H1 (cell line): ENCODE data around the gene EMC6. TPM values are rescaled to one million over a fixed set of nuclear protein-coding genes. Genes with fewer than 3 reads are reported as not detected.

Experiments used
- CTCF ChIA-PET: fragments of 300-600 bp; sonication (Branson Sonifier 250); formaldehyde crosslinking; loops from one replicate; lab custom pipeline; 2021; ENCODE audit not compliant: partially characterized antibody; lab: Charles Lee
- POLR2A ChIA-PET: fragments of 300-600 bp; sonication (Branson Sonifier 250); formaldehyde crosslinking; loops from one replicate; lab custom pipeline; 2021; ENCODE audit warnings: inconsistent platforms; ENCODE audit not compliant: partially characterized antibody; lab: Charles Lee
- DNase-seq, 2 experiments: peaks; one replicate each; pipeline versions ENCODE4 v3.0.0 to v3.0.0-alpha.2; 2010 to 2022; ENCODE audit warnings: low spot score in 2 of 2, low read depth in 1 of 2, mixed read lengths in 1 of 2
- FAIRE-seq: peaks from 2 replicates; lab custom pipeline; 2011; peaks lifted over from hg19 to GRCh38; lab: Jason Lieb, UNC
- H2AFZ ChIP-seq: 2 replicates; pipeline ENCODE4 v1.8.1; 2012; ENCODE audit warnings: low read length, inconsistent platforms
- H2AK5ac ChIP-seq: 2 replicates; pipeline ENCODE4 v1.6.1; 2013; ENCODE audit warnings: low read depth, low read length
- H2BK120ac ChIP-seq: replicated peaks from 2 replicates; pipeline ENCODE3; 2013; ENCODE audit warnings: low read depth, low read length, inconsistent platforms
- H2BK12ac ChIP-seq: 2 replicates; pipeline ENCODE4 v1.6.1; 2013; ENCODE audit warnings: low read depth, low read length
- H2BK15ac ChIP-seq: 2 replicates; pipeline ENCODE4 v1.6.1; 2013; ENCODE audit warnings: low read length
- H2BK20ac ChIP-seq: 2 replicates; pipeline ENCODE4 v1.6.1; 2013; ENCODE audit warnings: low read length
- H2BK5ac ChIP-seq: 2 replicates; pipeline ENCODE4 v1.6.1; 2013; ENCODE audit warnings: low read depth, low read length
- H3K14ac ChIP-seq: 2 replicates; pipeline ENCODE4 v1.6.1; 2013; ENCODE audit warnings: inconsistent platforms; ENCODE audit not compliant: insufficient read length
- H3K18ac ChIP-seq: 2 replicates; pipeline ENCODE4 v1.6.1; 2013; ENCODE audit warnings: low read length; ENCODE audit errors: extremely low read depth
- H3K23ac ChIP-seq: 2 replicates; pipeline ENCODE4 v1.6.1; 2013; ENCODE audit warnings: inconsistent platforms; ENCODE audit not compliant: insufficient read length
- H3K23me2 ChIP-seq: 2 replicates; pipeline ENCODE4 v1.6.1; 2013; ENCODE audit warnings: low read depth, low read length
- H3K27ac ChIP-seq: 2 replicates; pipeline ENCODE4 v1.6.1; 2011; ENCODE audit warnings: low read depth, low read length, inconsistent platforms
- H3K27me3 ChIP-seq, 4 experiments: replicated peaks in 1 of 4; 1 replicate in 1 of 4; 2 replicates in 3 of 4; pipeline versions ENCODE4 v1.6.1 to v1.8.1; 2011 to 2013; ENCODE audit warnings: low read length in 3 of 4, mild to moderate bottlenecking in 3 of 4, inconsistent platforms in 2 of 4, mixed read lengths in 2 of 4, moderate library complexity in 1 of 4; ENCODE audit not compliant: control insufficient read depth in 3 of 4, insufficient read depth in 3 of 4; ENCODE audit errors: extremely low read depth in 1 of 4
- H3K36me3 ChIP-seq, 4 experiments: 2 replicates each; pipeline versions ENCODE4 v1.6.1 to v1.8.1; 2011 to 2013; ENCODE audit warnings: mild to moderate bottlenecking in 4 of 4, low read length in 3 of 4, moderate library complexity in 2 of 4, control low read depth in 1 of 4, inconsistent platforms in 1 of 4; ENCODE audit not compliant: insufficient read depth in 4 of 4, control insufficient read depth in 2 of 4
- H3K4ac ChIP-seq: replicated peaks from 2 replicates; pipeline ENCODE3; 2013; ENCODE audit warnings: low read length, low read depth, mixed read lengths, inconsistent platforms; ENCODE audit not compliant: insufficient read length
- H3K4me1 ChIP-seq, 4 experiments: replicated peaks in 1 of 4; 1 replicate in 1 of 4; 2 replicates in 3 of 4; pipeline versions ENCODE4 v1.6.1 to v1.8.1; 2011 to 2013; ENCODE audit warnings: low read length in 3 of 4, inconsistent platforms in 2 of 4, mixed read lengths in 1 of 4; ENCODE audit not compliant: insufficient read depth in 4 of 4, control insufficient read depth in 3 of 4
- H3K4me2 ChIP-seq, 2 experiments: 2 replicates each; pipeline versions ENCODE4 v1.6.1 to v1.8.1; 2011 to 2013; ENCODE audit warnings: low read depth in 2 of 2, low read length in 2 of 2, control low read depth in 1 of 2, inconsistent platforms in 1 of 2, mild to moderate bottlenecking in 1 of 2; ENCODE audit not compliant: insufficient read depth in 1 of 2
- H3K4me3 ChIP-seq, 4 experiments: fragments of 200-600, 300-600 bp in 1 of 4; sonication (generic), shearing (Covaris generic), sonication (Bioruptor Twin) in 1 of 4; 2 replicates each; pipeline versions ENCODE4 v1.5.1 to v1.8.1; 2011 to 2016; ENCODE audit warnings: low read length in 4 of 4, low read depth in 3 of 4, control low read depth in 2 of 4, inconsistent platforms in 2 of 4, mild to moderate bottlenecking in 2 of 4, mixed read lengths in 1 of 4, moderate library complexity in 1 of 4; ENCODE audit not compliant: insufficient read depth in 2 of 4; ENCODE audit errors: extremely low read depth in 1 of 4
- H3K56ac ChIP-seq: replicated peaks from 2 replicates; pipeline ENCODE3; 2013; ENCODE audit warnings: low read depth, mild to moderate bottlenecking, mixed read lengths, low read length, inconsistent platforms; ENCODE audit not compliant: insufficient read length
- H3K79me1 ChIP-seq: 2 replicates; pipeline ENCODE4 v1.6.1; 2013; ENCODE audit warnings: low read depth, low read length, control low read depth
- H3K79me2 ChIP-seq, 2 experiments: 2 replicates each; pipeline versions ENCODE4 v1.6.1 to v1.8.1; 2012 to 2013; ENCODE audit warnings: low read length in 2 of 2, mild to moderate bottlenecking in 2 of 2, inconsistent platforms in 1 of 2; ENCODE audit not compliant: insufficient read depth in 2 of 2, control insufficient read depth in 1 of 2
- H3K9ac ChIP-seq, 4 experiments: replicated peaks in 1 of 4; 1 replicate in 1 of 4; 2 replicates in 3 of 4; pipeline versions ENCODE4 v1.6.1 to v1.8.1; 2011 to 2013; ENCODE audit warnings: low read depth in 3 of 4, low read length in 3 of 4, control low read depth in 2 of 4, mild to moderate bottlenecking in 2 of 4, moderate library complexity in 2 of 4, inconsistent platforms in 1 of 4; ENCODE audit errors: extremely low read depth in 1 of 4
- H3K9me3 ChIP-seq, 2 experiments: 2 replicates each; pipeline versions ENCODE4 v1.6.1 to v1.8.1; 2012 to 2013; ENCODE audit warnings: mild to moderate bottlenecking in 2 of 2, moderate library complexity in 2 of 2, control low read depth in 1 of 2, inconsistent platforms in 1 of 2, low read depth in 1 of 2, low read length in 1 of 2, mixed read lengths in 1 of 2; ENCODE audit not compliant: insufficient read depth in 2 of 2
- H4K20me1 ChIP-seq, 2 experiments: replicated peaks in 1 of 2; 2 replicates each; pipeline versions ENCODE3 to v1.8.1; 2011 to 2013; ENCODE audit warnings: inconsistent platforms in 2 of 2, low read length in 2 of 2, mild to moderate bottlenecking in 1 of 2; ENCODE audit not compliant: insufficient read depth in 2 of 2, control insufficient read depth in 1 of 2
- H4K5ac ChIP-seq: 2 replicates; pipeline ENCODE4 v1.6.1; 2013; ENCODE audit warnings: low read length, low read depth, mixed read lengths, inconsistent platforms; ENCODE audit not compliant: insufficient read length
- H4K8ac ChIP-seq: 2 replicates; pipeline ENCODE4 v1.8.0; 2013; ENCODE audit warnings: mild to moderate bottlenecking, moderate library complexity, low read length, inconsistent platforms; ENCODE audit not compliant: insufficient read depth; ENCODE audit errors: extremely low read depth
- H4K91ac ChIP-seq: replicated peaks from 2 replicates; pipeline ENCODE3; 2013; ENCODE audit warnings: low read length, mixed read lengths, inconsistent platforms; ENCODE audit not compliant: insufficient read length
- CBX5 ChIP-seq: fragments of 300-800, 300-1000 bp; sonication (generic); IDR thresholded peaks from 2 replicates; pipeline ENCODE4 v1.7.1; 2016; ENCODE audit warnings: antibody characterized with exemption, low read length, low read depth
- FOSL1 ChIP-seq: IDR thresholded peaks from 2 replicates; pipeline ENCODE4 v1.6.1; 2011; ENCODE audit warnings: mild to moderate bottlenecking, low read depth, low read length, moderate library complexity; ENCODE audit not compliant: insufficient read depth
- WGBS, 2 experiments: shearing (Covaris generic) in 1 of 2; methylation state at CpG; one replicate each; pipeline versions ENCODE4 v1.1.6 to v1.1.7; 2013 to 2015; ENCODE audit warnings: low lambda C conversion rate in 2 of 2, mixed read lengths in 2 of 2, inconsistent platforms in 1 of 2, low coverage in 1 of 2, missing lambda C conversion rate in 1 of 2; ENCODE audit not compliant: insufficient replicate concordance in 2 of 2, insufficient coverage in 1 of 2, insufficient read length in 1 of 2; ENCODE audit errors: extremely low coverage in 1 of 2, missing lambda C conversion rate in 1 of 2; 5-methylcytosine and 5-hydroxymethylcytosine counted together
- polyA plus RNA-seq, 7 experiments: library from polyadenylated mRNA; depleted of rRNA in 3 of 7; stranded (reverse) in 5 of 7; unstranded in 2 of 7; fragments of >200 nt in 5 of 7; fragments of 200-250 nt in 2 of 7; gene quantifications; 1 replicate in 5 of 7; 2 replicates in 1 of 7; 4 replicates in 1 of 7; pipeline versions ENCODE4 v1.2.1 to v1.2.3, GENCODE V29; 2011 to 2013; ENCODE audit warnings: missing spikeins in 2 of 7, mixed read lengths in 2 of 7
- total RNA-seq: library from RNA; stranded (reverse); fragmentation: NEBNext Ultra II Directional; extraction: Animal tissue kit (Norgen Biotek cat#: 25700); gene quantifications from 2 replicates; pipeline ENCODE4 v1.2.1, GENCODE V29; 2021

Gene EMC6
- total and polyA plus RNA-seq, 2 of the 8 experiments (the other 6 are each of a cell fraction or from before 2014, with no cell fraction given): 81.5 to 193 TPM

GRCh38 chr17:3688027-3688553 is 19.5 kb downstream of the EMC6 start:
- H3K27me3 ChIP-seq: no peaks in the 10 kb centered on the region
- 77% methylated on average over 13 of the region's 19 CpGs; no CpG with 5 or more reads in 1 of the 2 experiments for WGBS, 2 experiments

More at GRCh38 chr17:3688027-3688553, 19.5 kb downstream of the EMC6 start:
- DNase-seq (peak in 1 of 2 experiments; percentile 52), FAIRE-seq (no peak)
- no peaks in the 10 kb centered on the region for H3K23me2 ChIP-seq
- H3K4me2 ChIP-seq: no peak overlapping the region
- H2BK5ac ChIP-seq: peak overlapping the region; percentile 7; the same call in 1 of the 2 replicates
- H2AK5ac ChIP-seq: no peak overlapping the region
- H4K5ac ChIP-seq: no peak overlapping the region
- no peak overlapping the region for H3K14ac ChIP-seq
- H3K18ac ChIP-seq: no peak overlapping the region; the same call in 1 of the 2 replicates
- peaks cover 0 to 4% of the 10 kb centered on the region in 2 experiments for H4K20me1 ChIP-seq
- no peaks in the 10 kb centered on the region for H3K79me1 ChIP-seq
- H2BK20ac ChIP-seq: no peak overlapping the region
- H3K4me1 ChIP-seq: peaks cover 0 to 3% (median 0%) of the 10 kb centered on the region in 4 experiments; a peak in 3 of 7 replicates
- H4K91ac ChIP-seq: no peak overlapping the region
- CTCF ChIA-PET: interaction anchor here (1.0 to 1.5 kb wide), 3 partner anchors 10 to 673 kb away, joined by 3 to 4 read pairs (median 3); no protein-coding TSS in a partner anchor
- H4K8ac ChIP-seq: no peak overlapping the region
- no peak overlapping the region for H3K56ac ChIP-seq
- H3K27ac ChIP-seq: no peak overlapping the region
- no peak overlapping the region for H3K4me3 ChIP-seq
- H3K23ac ChIP-seq: no peak overlapping the region
- H3K79me2 ChIP-seq: no peaks in the 10 kb centered on the region
- no peak overlapping the region for H2BK12ac ChIP-seq
- POLR2A ChIA-PET: interaction anchor here (0.6 kb wide), 1 partner anchor 205 kb away, joined by 3 read pairs; the partner anchor contains the start of gene CAMKK1
- no peak for TF ChIP-seq CBX5
- 0 out of 2 replicates have a peak, but pooled peaks have one; percentile 77 for TF ChIP-seq FOSL1
- 0 out of 2 replicates have a peak overlapping the region, but pooled peaks have one; percentile 14 for H2AFZ ChIP-seq
- H3K4ac ChIP-seq: no peak overlapping the region
- no peaks in the 10 kb centered on the region for H3K9me3 ChIP-seq
- H2BK120ac ChIP-seq: no peak overlapping the region
- 0 out of 2 replicates have a peak overlapping the region, but pooled peaks have one; percentile 46 for H2BK15ac ChIP-seq
- H3K36me3 ChIP-seq: no peaks in the 10 kb centered on the region
- H3K9ac ChIP-seq: no peak overlapping the region
